Neural progenitor cell (in vitro differentiated cells): ENCODE results near the gene ZNF417. TPM values are rescaled to one million over a fixed set of nuclear protein-coding genes. Genes with fewer than 3 reads are reported as not detected.
"Not testable (repeated sequence)": the region's sequence is repeated elsewhere in the genome, so short reads cannot be mapped to it uniquely, and the experiment has no call there.

ENCODE experiments used
- DNase-seq: peaks from one replicate; pipeline ENCODE4 v3.0.0-alpha.2; 2016; ENCODE audit warnings: low spot score
- H2AFZ ChIP-seq: fragments of 200-600 bp; sonication (generic); replicated peaks from 2 replicates; pipeline ENCODE4 v1.6.1; 2016; ENCODE audit warnings: antibody characterized with exemption
- H3F3A ChIP-seq: fragments of 200-600 bp; sonication (generic); 2 replicates; pipeline ENCODE4 v1.6.1; 2016; ENCODE audit warnings: antibody characterized with exemption, low read depth
- H3K27ac ChIP-seq: fragments of 200-600 bp; sonication (generic); 2 replicates; pipeline ENCODE4 v1.5.1; 2016; ENCODE audit warnings: mild to moderate bottlenecking
- H3K27me3 ChIP-seq: fragments of 200-600 bp; sonication (generic); 2 replicates; pipeline ENCODE4 v1.6.1; 2016; ENCODE audit warnings: mild to moderate bottlenecking, moderate library complexity
- H3K36me3 ChIP-seq: fragments of 200-600 bp; sonication (generic); 2 replicates; pipeline ENCODE4 v1.5.1; 2016
- H3K4me1 ChIP-seq: fragments of 200-600 bp; sonication (generic); 2 replicates; pipeline ENCODE4 v1.6.1; 2016; ENCODE audit warnings: mixed run types
- H3K4me2 ChIP-seq: fragments of 200-600 bp; sonication (generic); 2 replicates; pipeline ENCODE4 v1.6.1; 2016
- H3K4me3 ChIP-seq: fragments of 200-600 bp; sonication (generic); 2 replicates; pipeline ENCODE4 v1.5.1; 2016
- H3K79me2 ChIP-seq: fragments of 200-600 bp; sonication (generic); 2 replicates; pipeline ENCODE4 v1.6.1; 2016; ENCODE audit warnings: low read depth
- H3K9ac ChIP-seq: fragments of 200-600 bp; sonication (generic); 2 replicates; pipeline ENCODE4 v1.6.1; 2016
- H3K9me3 ChIP-seq: fragments of 200-600 bp; sonication (generic); 2 replicates; pipeline ENCODE4 v1.5.1; 2016; ENCODE audit warnings: low read depth
- H4K20me1 ChIP-seq: fragments of 200-600 bp; sonication (generic); 2 replicates; pipeline ENCODE4 v1.6.1; 2016; ENCODE audit warnings: low read depth
- H3K27ac Mint-ChIP-seq: 3 replicates; pipeline ENCODE4 v1.8.0; 2021; ENCODE audit warnings: mixed read lengths
- H3K27me3 Mint-ChIP-seq: 2 replicates; pipeline ENCODE4 v1.8.0; 2022; ENCODE audit warnings: low read depth, mild to moderate bottlenecking, inconsistent platforms, moderate library complexity, mixed read lengths; ENCODE audit not compliant: insufficient read depth
- H3K36me3 Mint-ChIP-seq: 3 replicates; pipeline ENCODE4 v1.8.0; 2021; ENCODE audit warnings: mixed read lengths
- H3K4me1 Mint-ChIP-seq: 3 replicates; pipeline ENCODE4 v1.8.0; 2021; ENCODE audit warnings: mixed read lengths
- H3K4me3 Mint-ChIP-seq: 3 replicates; pipeline ENCODE4 v1.8.0; 2021; ENCODE audit warnings: mild to moderate bottlenecking, moderate library complexity, mixed read lengths
- H3K9me3 Mint-ChIP-seq: 3 replicates; pipeline ENCODE4 v1.8.0; 2020; ENCODE audit warnings: mixed read lengths
- CTCF ChIP-seq: fragments of 200-600 bp; sonication (generic); IDR thresholded peaks from 2 replicates; pipeline ENCODE4 v1.5.1; 2017; ENCODE audit warnings: antibody characterized with exemption, mild to moderate bottlenecking
- EZH2 ChIP-seq: fragments of 200-600 bp; sonication (generic); IDR thresholded peaks from 2 replicates; pipeline ENCODE4 v1.6.1; 2017; ENCODE audit warnings: antibody characterized with exemption, mild to moderate bottlenecking, moderate library complexity
- EZH2phosphoT487 ChIP-seq: fragments of 200-600 bp; sonication (generic); IDR thresholded peaks from 2 replicates; pipeline ENCODE4 v1.6.1; 2017; ENCODE audit warnings: antibody characterized with exemption
- total RNA-seq: library from RNA; depleted of rRNA; stranded (reverse); fragments of >200 nt; gene quantifications from 2 replicates; pipeline ENCODE4 v1.2.3, GENCODE V29; 2015; ENCODE audit warnings: low replicate concordance

ZNF417 gene
- total RNA-seq, 1 donor from 2014 or later, result 27.2 TPM

- Histone ChIP-seq H3K4me3 (no peak overlapping the region), H3K79me2 (no peaks in the 10 kb centered on the region), H3K27ac (no peak overlapping the region), H3K4me2 (no peak overlapping the region), H3K36me3 (no peaks in the 10 kb centered on the region), H2AFZ (no peak overlapping the region), H3K9ac (no peak overlapping the region), H3F3A (no peaks in the 10 kb centered on the region), H3K27me3 (no peaks in the 10 kb centered on the region), H4K20me1 (peaks cover 4% of the 10 kb centered on the region), H3K4me1 (no peaks in the 10 kb centered on the region), H3K9me3 (no peaks in the 10 kb centered on the region)
- Mint-ChIP-seq H3K27me3 (no peaks in the 10 kb centered on the region), H3K4me1 (no peaks in the 10 kb centered on the region), H3K36me3 (peaks cover 59% of the 10 kb centered on the region), H3K27ac (no peak overlapping the region), H3K4me3 (no peak overlapping the region), H3K9me3 (peaks cover 50% of the 10 kb centered on the region)
- no peak for DNase-seq
- TF ChIP-seq EZH2, result no peak
These were observed 11.1 kb downstream of the ZNF417 start for GRCh38 chr19:57905258-57905657.

- Mint-ChIP-seq H3K4me1 (no peaks in the 10 kb centered on the region), H3K4me3 (no peak overlapping the region), H3K9me3 (peaks cover 46% of the 10 kb centered on the region)
These were observed 12.7 kb downstream of the ZNF417 start for GRCh38 chr19:57903618-57904184.

GRCh38 chr19:57900311-57900710 is 16.1 kb downstream of the ZNF417 start:
- H3K4me2 ChIP-seq, result no peak overlapping the region
- H3K27me3 ChIP-seq, result no peaks in the 10 kb centered on the region
- H3K27ac ChIP-seq, result no peak overlapping the region
- no peak overlapping the region for H3K27ac Mint-ChIP-seq
- no peaks in the 10 kb centered on the region for H3K79me2 ChIP-seq
- H4K20me1 ChIP-seq, result no peaks in the 10 kb centered on the region
- no peaks in the 10 kb centered on the region for H3F3A ChIP-seq
- H3K4me3 Mint-ChIP-seq, result no peak overlapping the region
- no peak overlapping the region for H3K9ac ChIP-seq
- TF ChIP-seq CTCF (no peak), EZH2 (no peak), EZH2phosphoT487 (no peak)
- peaks cover 27% of the 10 kb centered on the region for H3K36me3 Mint-ChIP-seq
- H2AFZ ChIP-seq, result no peak overlapping the region
- no peak for DNase-seq
- peaks cover 3% of the 10 kb centered on the region for H3K27me3 Mint-ChIP-seq
- peaks cover 24% of the 10 kb centered on the region for H3K9me3 Mint-ChIP-seq
- H3K9me3 ChIP-seq, result no peaks in the 10 kb centered on the region
- no peaks in the 10 kb centered on the region for H3K4me1 ChIP-seq
- H3K4me1 Mint-ChIP-seq, result no peaks in the 10 kb centered on the region
- no peaks in the 10 kb centered on the region for H3K36me3 ChIP-seq
- no peak overlapping the region for H3K4me3 ChIP-seq

More at GRCh38 chr19:57903618-57904184, 12.7 kb downstream of the ZNF417 start:
- Histone ChIP-seq H3K4me3 (no peak overlapping the region), H3K4me2 (no peak overlapping the region), H3K36me3 (no peaks in the 10 kb centered on the region), H3K9ac (no peak overlapping the region), H3F3A (no peaks in the 10 kb centered on the region), H3K4me1 (no peaks in the 10 kb centered on the region), H3K27ac (no peak overlapping the region), H3K79me2 (no peaks in the 10 kb centered on the region), H3K27me3 (no peaks in the 10 kb centered on the region), H3K9me3 (no peaks in the 10 kb centered on the region), H2AFZ (no peak overlapping the region), H4K20me1 (peaks cover 4% of the 10 kb centered on the region)
- no peak for TF ChIP-seq CTCF
- no peak for TF ChIP-seq EZH2
- TF ChIP-seq EZH2phosphoT487, result no peak
- no peaks in the 10 kb centered on the region for H3K27me3 Mint-ChIP-seq
- no peak overlapping the region for H3K27ac Mint-ChIP-seq
- H3K36me3 Mint-ChIP-seq, result peaks cover 50% of the 10 kb centered on the region
- no peak for DNase-seq

- H3K79me2 ChIP-seq, result peaks cover 31% of the 10 kb centered on the region
- not testable (repeated sequence) for H3K27me3 Mint-ChIP-seq, H3K4me3 ChIP-seq, H4K20me1 ChIP-seq, H2AFZ ChIP-seq, H3K27ac Mint-ChIP-seq, H3K36me3 ChIP-seq, H3K4me2 ChIP-seq, H3K9ac ChIP-seq, DNase-seq, H3K27me3 ChIP-seq, H3K4me3 Mint-ChIP-seq, H3K9me3 ChIP-seq, H3K27ac ChIP-seq
- H3F3A ChIP-seq, result peaks cover 26% of the 10 kb centered on the region
- peaks cover 11% of the 10 kb centered on the region for H3K4me1 ChIP-seq
- peaks cover 51% of the 10 kb centered on the region for H3K9me3 Mint-ChIP-seq
- peaks cover 15% of the 10 kb centered on the region for H3K4me1 Mint-ChIP-seq
- peaks cover 38% of the 10 kb centered on the region for H3K36me3 Mint-ChIP-seq
These were observed 25.7 kb downstream of the ZNF417 start for GRCh38 chr19:57890706-57891105.
